Activated CD4-positive, alpha-beta memory T cell treated with anti-CD3 and anti-CD28 coated beads, Interleukin-2, amount 10 ng/mL, durations not matched to agents 7 days and 5 days (primary cell): ENCODE results near the gene INPP5A. TPM values are rescaled to one million over a fixed set of nuclear protein-coding genes. Genes with fewer than 3 reads are reported as not detected.

Experiments
- CTCF ChIA-PET: fragments of 350-600 bp; sonication (Branson Sonifier 250); formaldehyde crosslinking; loops from one replicate; lab custom pipeline; 2021; ENCODE audit warnings: antibody characterized with exemption, inconsistent platforms; lab: Charles Lee
- POLR2A ChIA-PET: fragments of 350-600 bp; sonication (Branson Sonifier 250); formaldehyde crosslinking; loops from one replicate; lab custom pipeline; 2021; ENCODE audit warnings: antibody characterized with exemption; lab: Charles Lee
- DNase-seq: peaks from one replicate; pipeline ENCODE4 v3.0.0-alpha.2; 2020
- H3K27ac Mint-ChIP-seq: one replicate; pipeline ENCODE4 v1.8.0; 2021; ENCODE audit warnings: mild to moderate bottlenecking, mixed read lengths
- H3K27me3 Mint-ChIP-seq: one replicate; pipeline ENCODE4 v1.8.0; 2021; ENCODE audit warnings: mixed read lengths
- H3K36me3 Mint-ChIP-seq: one replicate; pipeline ENCODE4 v1.8.0; 2021; ENCODE audit warnings: low read depth, mixed read lengths
- H3K4me1 Mint-ChIP-seq: one replicate; pipeline ENCODE4 v1.8.0; 2021; ENCODE audit warnings: mixed read lengths
- H3K4me3 Mint-ChIP-seq: one replicate; pipeline ENCODE4 v1.8.0; 2021; ENCODE audit warnings: mild to moderate bottlenecking, mixed read lengths
- H3K9me3 Mint-ChIP-seq: one replicate; pipeline ENCODE4 v1.8.0; 2021; ENCODE audit warnings: mixed read lengths
- total RNA-seq, 2 experiments: library from RNA; stranded (reverse); gene quantifications; one replicate each; pipeline ENCODE4 v1.2.3, GENCODE V29; 2021

Gene INPP5A
- total RNA-seq, 2 experiments from 2014 or later = 9.3 to 9.5 TPM

- ChIA-PET POLR2A (no interaction called here), CTCF (no interaction called here)
- H3K27me3 Mint-ChIP-seq = no peaks in the 10 kb centered on the region
- H3K4me3 Mint-ChIP-seq = no peak overlapping the region
- no peak for DNase-seq
- H3K27ac Mint-ChIP-seq = no peak overlapping the region
- H3K4me1 Mint-ChIP-seq = no peaks in the 10 kb centered on the region
- no peaks in the 10 kb centered on the region for H3K36me3 Mint-ChIP-seq
- peaks cover 9% of the 10 kb centered on the region for H3K9me3 Mint-ChIP-seq
Measured at GRCh38 chr10:132706701-132707100, 169.1 kb downstream of the INPP5A start.

- no peak for DNase-seq
- Mint-ChIP-seq H3K4me3 (no peak overlapping the region), H3K36me3 (no peaks in the 10 kb centered on the region), H3K27ac (no peak overlapping the region), H3K9me3 (peaks cover 15% of the 10 kb centered on the region), H3K27me3 (no peaks in the 10 kb centered on the region), H3K4me1 (no peaks in the 10 kb centered on the region)
- ChIA-PET POLR2A (no interaction called here), CTCF (no interaction called here)
Measured at GRCh38 chr10:132707121-132707775, 169.7 kb downstream of the INPP5A start.

DNA sequence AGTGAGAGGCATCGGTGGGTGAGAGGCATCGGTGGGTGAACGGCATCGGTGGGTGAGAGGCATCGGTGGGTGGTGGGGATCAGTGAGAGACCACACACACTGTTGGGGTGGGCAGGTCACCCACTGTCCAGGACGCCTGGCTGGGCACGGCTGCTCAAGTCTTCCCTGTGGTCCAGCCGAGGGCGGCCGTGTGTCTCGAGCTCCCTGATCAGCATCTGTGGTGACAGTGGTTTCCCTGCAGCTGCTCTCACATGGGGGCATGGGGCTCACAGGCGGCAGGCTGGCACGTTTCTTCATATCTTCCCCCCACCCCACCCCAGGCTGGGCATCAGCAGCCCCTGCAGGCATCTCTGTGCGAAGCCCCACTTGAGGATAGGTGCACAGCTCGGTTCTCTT is 170.2 kb downstream of the INPP5A start:
- POLR2A ChIA-PET = no interaction called here
- CTCF ChIA-PET = no interaction called here
- Mint-ChIP-seq H3K9me3 (peaks cover 20% of the 10 kb centered on the region), H3K36me3 (no peaks in the 10 kb centered on the region), H3K4me1 (no peaks in the 10 kb centered on the region), H3K27ac (no peak overlapping the region), H3K27me3 (no peaks in the 10 kb centered on the region), H3K4me3 (no peak overlapping the region)
- DNase-seq = no peak

GRCh38 chr10:132708441-132708840 is 170.9 kb downstream of the INPP5A start:
- Mint-ChIP-seq H3K9me3 (peaks cover 22% of the 10 kb centered on the region), H3K27me3 (no peaks in the 10 kb centered on the region), H3K27ac (no peak overlapping the region), H3K36me3 (no peaks in the 10 kb centered on the region), H3K4me3 (no peak overlapping the region), H3K4me1 (no peaks in the 10 kb centered on the region)
- ChIA-PET POLR2A (no interaction called here), CTCF (no interaction called here)
- no peak for DNase-seq

GRCh38 chr10:132708936-132709335 is 171.3 kb downstream of the INPP5A start:
- Mint-ChIP-seq H3K27ac (no peak overlapping the region), H3K36me3 (no peaks in the 10 kb centered on the region), H3K4me3 (no peak overlapping the region), H3K27me3 (no peaks in the 10 kb centered on the region), H3K9me3 (peaks cover 22% of the 10 kb centered on the region), H3K4me1 (no peaks in the 10 kb centered on the region)
- no peak for DNase-seq
- POLR2A ChIA-PET = no interaction called here
- CTCF ChIA-PET = no interaction called here

DNA sequence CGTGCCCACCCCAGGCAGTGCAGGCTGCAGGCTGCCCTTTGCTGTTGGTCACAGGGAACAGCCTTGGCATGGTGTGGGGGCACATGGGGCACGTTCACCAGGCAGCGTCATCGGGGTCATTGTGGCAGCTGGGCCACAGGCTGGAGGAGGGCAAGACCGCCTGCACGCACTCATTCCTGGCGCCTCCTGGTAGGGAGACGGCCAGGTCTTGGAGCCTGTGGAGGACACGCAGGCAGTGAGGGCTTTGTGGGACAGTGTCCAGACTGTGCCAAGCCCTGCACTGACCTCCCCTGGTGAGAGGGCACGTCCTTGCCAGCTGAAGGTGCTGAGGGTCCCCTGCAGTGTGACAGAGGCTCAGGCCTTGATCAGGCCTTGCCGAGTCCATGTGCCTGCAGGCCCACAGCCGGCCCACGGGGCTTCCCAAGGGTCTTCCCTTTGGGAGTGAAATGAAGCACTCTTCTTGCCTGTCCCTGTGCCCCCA is 171.9 kb downstream of the INPP5A start:
- no peaks in the 10 kb centered on the region for H3K36me3 Mint-ChIP-seq
- POLR2A ChIA-PET = no interaction called here
- H3K4me3 Mint-ChIP-seq = no peak overlapping the region
- H3K4me1 Mint-ChIP-seq = no peaks in the 10 kb centered on the region
- CTCF ChIA-PET = no interaction called here
- DNase-seq = no peak
- H3K27ac Mint-ChIP-seq = no peak overlapping the region
- no peaks in the 10 kb centered on the region for H3K27me3 Mint-ChIP-seq
- H3K9me3 Mint-ChIP-seq = peaks cover 22% of the 10 kb centered on the region

- no peak for DNase-seq
- H3K27me3 Mint-ChIP-seq = no peaks in the 10 kb centered on the region
- H3K4me3 Mint-ChIP-seq = no peak overlapping the region
- H3K4me1 Mint-ChIP-seq = no peaks in the 10 kb centered on the region
- H3K9me3 Mint-ChIP-seq = peaks cover 22% of the 10 kb centered on the region
- ChIA-PET POLR2A (no interaction called here), CTCF (no interaction called here)
- H3K36me3 Mint-ChIP-seq = no peaks in the 10 kb centered on the region
- no peak overlapping the region for H3K27ac Mint-ChIP-seq
Measured at GRCh38 chr10:132710036-132710686, 172.6 kb downstream of the INPP5A start.

- H3K36me3 Mint-ChIP-seq = no peaks in the 10 kb centered on the region
- H3K4me1 Mint-ChIP-seq = no peaks in the 10 kb centered on the region
- ChIA-PET POLR2A (no interaction called here), CTCF (no interaction called here)
- DNase-seq = no peak
- H3K9me3 Mint-ChIP-seq = peaks cover 18% of the 10 kb centered on the region
- no peak overlapping the region for H3K27ac Mint-ChIP-seq
- no peaks in the 10 kb centered on the region for H3K27me3 Mint-ChIP-seq
- H3K4me3 Mint-ChIP-seq = no peak overlapping the region
Measured at GRCh38 chr10:132710746-132711612, 173.4 kb downstream of the INPP5A start.

GRCh38 chr10:132711613-132712121 is 174.1 kb downstream of the INPP5A start:
- H3K27ac Mint-ChIP-seq = no peak overlapping the region
- H3K27me3 Mint-ChIP-seq = no peaks in the 10 kb centered on the region
- no peaks in the 10 kb centered on the region for H3K4me1 Mint-ChIP-seq
- POLR2A ChIA-PET = no interaction called here
- no peaks in the 10 kb centered on the region for H3K36me3 Mint-ChIP-seq
- no peak for DNase-seq
- H3K9me3 Mint-ChIP-seq = peaks cover 13% of the 10 kb centered on the region
- CTCF ChIA-PET = no interaction called here
- no peak overlapping the region for H3K4me3 Mint-ChIP-seq

- CTCF ChIA-PET = no interaction called here
- Mint-ChIP-seq H3K4me3 (no peak overlapping the region), H3K9me3 (peaks cover 13% of the 10 kb centered on the region), H3K4me1 (no peaks in the 10 kb centered on the region), H3K27ac (no peak overlapping the region), H3K36me3 (no peaks in the 10 kb centered on the region), H3K27me3 (no peaks in the 10 kb centered on the region)
- POLR2A ChIA-PET = no interaction called here
- DNase-seq = no peak
Measured at GRCh38 chr10:132712291-132712690, 174.7 kb downstream of the INPP5A start.

GRCh38 chr10:132712743-132713142 is 175.2 kb downstream of the INPP5A start:
- DNase-seq = no peak
- POLR2A ChIA-PET = no interaction called here
- no peaks in the 10 kb centered on the region for H3K27me3 Mint-ChIP-seq
- no peaks in the 10 kb centered on the region for H3K4me1 Mint-ChIP-seq
- no peak overlapping the region for H3K27ac Mint-ChIP-seq
- H3K36me3 Mint-ChIP-seq = no peaks in the 10 kb centered on the region
- H3K9me3 Mint-ChIP-seq = peaks cover 13% of the 10 kb centered on the region
- no peak overlapping the region for H3K4me3 Mint-ChIP-seq
- CTCF ChIA-PET = no interaction called here

DNA sequence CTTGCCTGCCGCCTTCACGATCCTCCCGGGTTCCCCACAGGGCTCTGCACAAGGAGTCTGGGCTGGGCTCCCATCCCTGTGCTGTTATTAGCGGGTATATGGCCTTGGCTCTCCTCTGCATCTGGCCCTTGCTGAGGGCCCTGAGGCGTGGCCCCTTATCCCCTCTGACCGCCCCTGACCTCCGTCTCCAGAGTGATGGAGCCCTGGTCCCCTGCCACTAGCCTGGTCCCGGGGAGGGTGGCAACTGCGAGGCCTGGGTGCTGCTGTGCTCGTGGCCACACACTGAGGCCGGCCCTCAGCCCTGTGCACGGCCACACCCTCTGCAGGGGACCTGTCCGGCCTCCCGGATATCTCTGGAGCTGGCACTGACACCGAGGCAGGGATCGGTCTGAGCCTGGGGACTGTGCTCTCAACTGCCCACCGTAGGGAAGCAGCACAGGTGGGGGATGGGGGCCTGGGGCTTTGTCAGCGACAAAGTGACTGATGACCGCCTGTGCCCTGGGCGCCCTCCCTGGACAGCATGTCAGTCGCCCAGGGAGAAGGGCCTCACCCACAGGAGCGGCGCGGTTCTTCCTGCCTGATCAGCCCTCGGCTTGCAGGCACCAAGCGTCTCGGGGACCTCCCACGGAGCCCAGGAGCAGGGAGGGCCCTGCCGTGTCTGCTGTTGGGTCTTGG is 176.0 kb downstream of the INPP5A start:
- ChIA-PET POLR2A (no interaction called here), CTCF (no interaction called here)
- Mint-ChIP-seq H3K4me3 (no peak overlapping the region), H3K9me3 (peaks cover 13% of the 10 kb centered on the region), H3K4me1 (no peaks in the 10 kb centered on the region), H3K27me3 (no peaks in the 10 kb centered on the region), H3K36me3 (no peaks in the 10 kb centered on the region), H3K27ac (no peak overlapping the region)
- DNase-seq = no peak
